Measurements from ENCODE around the gene MPHOSPH10.

DNA sequence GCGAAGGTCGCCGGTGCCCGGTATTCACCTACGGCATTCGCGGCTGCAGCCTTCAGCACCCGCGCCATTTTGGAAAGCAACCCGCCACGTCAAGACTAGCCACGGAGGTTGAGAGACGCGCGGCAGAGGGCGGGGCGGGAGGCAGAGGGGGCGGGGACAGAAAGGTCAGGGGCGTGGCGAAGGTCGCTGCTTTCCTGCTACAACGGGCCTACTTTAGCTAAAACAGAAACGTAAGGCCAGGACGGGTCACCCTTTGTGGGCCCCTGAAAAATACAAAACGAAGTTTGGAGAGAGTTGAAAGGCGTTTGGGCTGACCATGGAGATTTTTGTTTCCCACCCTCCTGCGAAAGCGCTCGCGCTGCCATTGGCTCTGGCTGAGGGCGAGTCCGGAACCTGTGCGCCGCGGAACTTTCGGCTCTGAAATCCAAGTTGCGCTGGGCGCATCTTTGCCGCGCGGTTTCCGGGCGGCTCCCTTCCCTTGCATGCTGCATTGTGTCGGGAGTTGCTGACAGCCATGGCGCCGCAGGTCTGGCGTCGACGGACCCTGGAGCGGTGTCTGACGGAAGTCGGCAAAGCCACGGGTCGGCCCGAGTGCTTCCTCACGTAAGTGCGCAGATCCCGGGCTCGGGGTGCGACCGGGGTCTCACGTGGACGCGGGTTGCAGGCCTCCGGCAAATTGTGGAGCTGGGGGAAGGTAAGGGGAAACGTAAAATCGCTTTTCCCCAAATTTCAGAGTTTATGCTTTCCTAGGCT is at the start of gene MPHOSPH10, which contains the start of gene MCEE:
- TF ChIP-seq CTCF (IDR thresholded peaks at IDR 0.05 in 4 of 5, conservative IDR thresholded peaks at IDR 0.05 in 1 of 5) (no peak), POLR2A (IDR thresholded peaks at IDR 0.05) (peak; percentile 51 to 56)
